ENCODE data around the gene IQSEC1. TPM values are rescaled to one million over a fixed set of nuclear protein-coding genes. Genes with fewer than 3 reads are reported as not detected.

IQSEC1 gene
- total and polyA plus RNA-seq, 2 donors (not counting 1 experiment from before 2014, with no cell fraction given) = 4.3 to 18.2 TPM

GRCh38 chr3:13080591-13080990, 7.4 kb upstream of the IQSEC1 start:
- Histone ChIP-seq H3K4me2 (ENCODE audit: extremely low read depth, insufficient read depth, low read length) (no peak overlapping the region), H3K4me1 (ENCODE audit: control insufficient read depth, extremely low read depth, insufficient read depth, low read length) (no peaks in the 10 kb centered on the region), H3K79me2 (ENCODE audit: control insufficient read depth, insufficient read depth, low read length) (no peaks in the 10 kb centered on the region), H3K4me3 (replicated peaks in 1 of 4; ENCODE audit: control extremely low read depth in 1 of 4, insufficient read depth in 1 of 4, low read depth in 3 of 4, low read length in 4 of 4) (no peak overlapping the region), H4K20me1 (ENCODE audit: control insufficient read depth, extremely low read depth, insufficient read depth, low read length) (no peaks in the 10 kb centered on the region), H3K9ac (ENCODE audit: insufficient read depth, low read length) (no peak overlapping the region), H3K9me3 (ENCODE audit: control insufficient read depth, insufficient read depth, low read depth, low read length) (no peaks in the 10 kb centered on the region), H2AFZ (ENCODE audit: low read length) (no peak overlapping the region), H3K27ac (ENCODE audit: insufficient read depth, low read length) (no peak overlapping the region), H3K36me3 (ENCODE audit: control insufficient read depth, insufficient read depth, low read length) (no peaks in the 10 kb centered on the region), H3K27me3 (ENCODE audit: control insufficient read depth, insufficient read depth, low read length) (peaks cover 10% of the 10 kb centered on the region)
- TF ChIP-seq EZH2 (IDR thresholded peaks at IDR 0.05; ENCODE audit: low read length, missing control alignments) = no peak
- no peak for TF ChIP-seq CTCF (conservative IDR thresholded peaks at IDR 0.05 in 1 of 2, IDR thresholded peaks at IDR 0.05 in 1 of 2; ENCODE audit: low read depth in 1 of 2, low read length in 2 of 2)
- DNase-seq (ENCODE audit: low read depth in 2 of 2) = no peak

DNA sequence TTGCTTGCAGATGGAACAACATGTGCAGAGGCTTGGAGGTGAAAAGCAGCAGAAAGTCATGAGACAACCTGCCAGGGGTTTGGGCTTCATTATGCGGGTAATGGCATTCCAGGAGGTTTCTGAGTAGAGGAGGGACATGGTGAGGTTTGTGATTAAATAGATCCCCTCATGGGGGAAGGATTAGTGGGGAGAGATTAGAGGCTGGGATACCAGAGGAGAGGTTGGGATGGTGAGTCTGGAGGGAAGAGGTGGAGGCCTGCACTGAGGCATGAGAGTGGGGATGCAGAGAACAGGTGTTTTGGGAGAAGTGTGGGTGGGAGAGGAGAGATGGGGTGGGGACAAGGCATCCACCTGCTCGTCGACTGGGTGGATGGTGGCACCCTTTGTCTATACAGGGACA, 6.8 kb upstream of the IQSEC1 start:
- no peak overlapping the region for H2AFZ ChIP-seq (ENCODE audit: low read length)

GRCh38 chr3:13079510-13079909, 6.3 kb upstream of the IQSEC1 start:
- Histone ChIP-seq H3K36me3 (ENCODE audit: control insufficient read depth, insufficient read depth, low read length) (no peaks in the 10 kb centered on the region), H3K4me3 (replicated peaks in 1 of 4; ENCODE audit: control extremely low read depth in 1 of 4, insufficient read depth in 1 of 4, low read depth in 3 of 4, low read length in 4 of 4) (no peak overlapping the region), H3K79me2 (ENCODE audit: control insufficient read depth, insufficient read depth, low read length) (no peaks in the 10 kb centered on the region), H3K4me1 (ENCODE audit: control insufficient read depth, extremely low read depth, insufficient read depth, low read length) (no peaks in the 10 kb centered on the region), H3K9me3 (ENCODE audit: control insufficient read depth, insufficient read depth, low read depth, low read length) (no peaks in the 10 kb centered on the region), H3K27me3 (ENCODE audit: control insufficient read depth, insufficient read depth, low read length) (peaks cover 12% of the 10 kb centered on the region), H4K20me1 (ENCODE audit: control insufficient read depth, extremely low read depth, insufficient read depth, low read length) (no peaks in the 10 kb centered on the region), H2AFZ (ENCODE audit: low read length) (no peak overlapping the region), H3K27ac (ENCODE audit: insufficient read depth, low read length) (no peak overlapping the region), H3K9ac (ENCODE audit: insufficient read depth, low read length) (no peak overlapping the region), H3K4me2 (ENCODE audit: extremely low read depth, insufficient read depth, low read length) (no peak overlapping the region)
- TF ChIP-seq EZH2 (IDR thresholded peaks at IDR 0.05; ENCODE audit: low read length, missing control alignments) (no peak), CTCF (conservative IDR thresholded peaks at IDR 0.05 in 1 of 2, IDR thresholded peaks at IDR 0.05 in 1 of 2; ENCODE audit: low read depth in 1 of 2, low read length in 2 of 2) (no peak)
- DNase-seq (ENCODE audit: low read depth in 2 of 2) = no peak

More for the DNA sequence above, 6.8 kb upstream of the IQSEC1 start:
- no peak overlapping the region for H3K27ac ChIP-seq (ENCODE audit: insufficient read depth, low read length)
- no peak overlapping the region for H3K4me2 ChIP-seq (ENCODE audit: extremely low read depth, insufficient read depth, low read length)
- H3K9me3 ChIP-seq (ENCODE audit: control insufficient read depth, insufficient read depth, low read depth, low read length) = no peaks in the 10 kb centered on the region
- peaks cover 12% of the 10 kb centered on the region for H3K27me3 ChIP-seq (ENCODE audit: control insufficient read depth, insufficient read depth, low read length)
- H3K9ac ChIP-seq (ENCODE audit: insufficient read depth, low read length) = no peak overlapping the region
- no peaks in the 10 kb centered on the region for H4K20me1 ChIP-seq (ENCODE audit: control insufficient read depth, extremely low read depth, insufficient read depth, low read length)
- no peaks in the 10 kb centered on the region for H3K36me3 ChIP-seq (ENCODE audit: control insufficient read depth, insufficient read depth, low read length)
- DNase-seq (ENCODE audit: low read depth in 2 of 2) = no peak
- no peak overlapping the region for H3K4me3 ChIP-seq (replicated peaks in 1 of 4; ENCODE audit: control extremely low read depth in 1 of 4, insufficient read depth in 1 of 4, low read depth in 3 of 4, low read length in 4 of 4)
- no peaks in the 10 kb centered on the region for H3K4me1 ChIP-seq (ENCODE audit: control insufficient read depth, extremely low read depth, insufficient read depth, low read length)
- no peaks in the 10 kb centered on the region for H3K79me2 ChIP-seq (ENCODE audit: control insufficient read depth, insufficient read depth, low read length)
- no peak for TF ChIP-seq EZH2 (IDR thresholded peaks at IDR 0.05; ENCODE audit: low read length, missing control alignments)
- TF ChIP-seq CTCF (conservative IDR thresholded peaks at IDR 0.05 in 1 of 2, IDR thresholded peaks at IDR 0.05 in 1 of 2; ENCODE audit: low read depth in 1 of 2, low read length in 2 of 2) = no peak
